ENCODE data around the gene HLCS. TPM values are rescaled to one million over a fixed set of nuclear protein-coding genes. Genes with fewer than 3 reads are reported as not detected.

The HLCS gene
- total and polyA plus RNA-seq, 2 of the 4 experiments (the other 2 are of a cell fraction) = 10.6 to 21.0 TPM

- no peaks in the 10 kb centered on the region for H3K79me1 ChIP-seq (ENCODE audit: low read depth in 1 of 2, low read length in 2 of 2)
- CTCF ChIA-PET = no interaction called here
- H3K36me3 ChIP-seq (ENCODE audit: control insufficient read depth, insufficient read depth, low read length) = no peaks in the 10 kb centered on the region
- no peaks in the 10 kb centered on the region for H3K4me1 ChIP-seq (ENCODE audit: control insufficient read depth, insufficient read depth, low read length)
- DNase-seq = no peak
- H3K9ac ChIP-seq (ENCODE audit: low read depth, low read length) = no peak overlapping the region
- H3K27me3 ChIP-seq (ENCODE audit: control insufficient read depth, insufficient read depth, low read length) = peaks cover 33% of the 10 kb centered on the region
- H2BK15ac ChIP-seq (ENCODE audit: low read depth, low read length) = no peak overlapping the region
- H3K23ac ChIP-seq (ENCODE audit: low read depth, low read length) = no peak overlapping the region
- no peak overlapping the region for H3K4ac ChIP-seq (ENCODE audit: low read depth, low read length)
- H3K18ac ChIP-seq (ENCODE audit: low read depth, low read length) = no peak overlapping the region
- H2BK120ac ChIP-seq (ENCODE audit: low read depth, low read length) = no peak overlapping the region
- H3K56ac ChIP-seq (ENCODE audit: extremely low read depth, insufficient read depth, low read length) = no peak overlapping the region
- in situ Hi-C loops (cut with MboI; ENCODE audit: low sequenced_read_pairs) (no loop called here), intact Hi-C loops (cut with micrococcal nuclease) (no loop called here), dilution Hi-C loops (cut with HindIII; ENCODE audit: low sequenced_read_pairs, unreplicated experiment) (no loop called here)
- no peak for ATAC-seq (ENCODE audit: low read depth)
- POLR2A ChIA-PET (ENCODE audit: unreplicated experiment) = interaction anchor here (0.6 kb wide), 1 partner anchor 11 kb away, joined by 6 read pairs; no protein-coding TSS in a partner anchor
- no peaks in the 10 kb centered on the region for H4K20me1 ChIP-seq (ENCODE audit: insufficient read depth, low read length)
- H4K5ac ChIP-seq (ENCODE audit: low read depth, low read length) = no peak overlapping the region
- no peak overlapping the region for H4K8ac ChIP-seq (ENCODE audit: low read depth in 2 of 2, low read length in 2 of 2)
- H2BK5ac ChIP-seq (ENCODE audit: low read depth, low read length, poor library complexity, severe bottlenecking) = no peak overlapping the region
- peak overlapping the region; percentile 82 for H2AFZ ChIP-seq (replicated peaks; ENCODE audit: low read length, poor library complexity)
- no peak overlapping the region for H4K91ac ChIP-seq (ENCODE audit: insufficient read depth, low read depth, low read length)
- WGBS, 2 experiments (ENCODE audit: extremely low coverage in 2 of 2, insufficient read length in 1 of 2) = 16% methylated on average over 38 of the region's 76 CpGs; no CpG with 5 or more reads in 1 of the 2 experiments
- peak overlapping the region; percentile 31; the same call in 1 of the 2 replicates for H3K4me3 ChIP-seq (ENCODE audit: insufficient read depth, low read depth, low read length)
- no peak overlapping the region for H2AK5ac ChIP-seq (ENCODE audit: low read depth, low read length)
- H3K9me1 ChIP-seq (ENCODE audit: insufficient read depth, low read length) = no peaks in the 10 kb centered on the region
- BruUV-seq (replicated peaks) = no TSS peak
- no peak overlapping the region for H3K27ac ChIP-seq (ENCODE audit: insufficient read depth, low read length)
- H3K14ac ChIP-seq (replicated peaks; ENCODE audit: low read depth, low read length) = no peak overlapping the region
- peak overlapping the region; percentile 59 for H3K4me2 ChIP-seq (ENCODE audit: low read depth, low read length)
- H2BK20ac ChIP-seq (ENCODE audit: low read depth, low read length) = no peak overlapping the region
- H3K9me3 ChIP-seq (ENCODE audit: control insufficient read depth, insufficient read depth, low read length) = no peaks in the 10 kb centered on the region
- H2AK9ac ChIP-seq (replicated peaks; ENCODE audit: low read depth, low read length, poor library complexity) = no peak overlapping the region
- no peak for TF ChIP-seq NFE2L2 (IDR thresholded peaks at IDR 0.05; ENCODE audit: low read depth, low read length)
- TF ChIP-seq RAD21 (IDR thresholded peaks at IDR 0.05; ENCODE audit: low read length) = no peak
- no peak for TF ChIP-seq CEBPB (IDR thresholded peaks at IDR 0.05; ENCODE audit: low read depth, low read length)
- no peak for TF ChIP-seq BHLHE40 (IDR thresholded peaks at IDR 0.05; ENCODE audit: low read depth, low read length)
- TF ChIP-seq FOS (IDR thresholded peaks at IDR 0.05; ENCODE audit: low read depth, low read length) = no peak
- no peak for TF ChIP-seq SMC3 (IDR thresholded peaks at IDR 0.05; ENCODE audit: low read depth, low read length)
- no peak for TF ChIP-seq MXI1 (IDR thresholded peaks at IDR 0.05; ENCODE audit: borderline replicate concordance, low read depth, low read length)
- no peak for TF ChIP-seq MAFK (IDR thresholded peaks at IDR 0.05; ENCODE audit: low read depth, low read length)
- TF ChIP-seq RCOR1 (IDR thresholded peaks at IDR 0.05; ENCODE audit: insufficient replicate concordance, low read length) = no peak
- no peak for TF ChIP-seq POLR2A (IDR thresholded peaks at IDR 0.05; ENCODE audit: low read depth, low read length)
- TF ChIP-seq MAZ (IDR thresholded peaks at IDR 0.05; ENCODE audit: borderline replicate concordance, low read depth, low read length) = no peak
- no peak for TF ChIP-seq CHD1 (IDR thresholded peaks at IDR 0.05; ENCODE audit: low read depth, low read length)
- TF ChIP-seq, protein P1, sequence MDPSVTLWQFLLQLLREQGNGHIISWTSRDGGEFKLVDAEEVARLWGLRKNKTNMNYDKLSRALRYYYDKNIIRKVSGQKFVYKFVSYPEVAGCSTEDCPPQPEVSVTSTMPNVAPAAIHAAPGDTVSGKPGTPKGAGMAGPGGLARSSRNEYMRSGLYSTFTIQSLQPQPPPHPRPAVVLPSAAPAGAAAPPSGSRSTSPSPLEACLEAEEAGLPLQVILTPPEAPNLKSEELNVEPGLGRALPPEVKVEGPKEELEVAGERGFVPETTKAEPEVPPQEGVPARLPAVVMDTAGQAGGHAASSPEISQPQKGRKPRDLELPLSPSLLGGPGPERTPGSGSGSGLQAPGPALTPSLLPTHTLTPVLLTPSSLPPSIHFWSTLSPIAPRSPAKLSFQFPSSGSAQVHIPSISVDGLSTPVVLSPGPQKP (IDR thresholded peaks at IDR 0.05; ENCODE audit: borderline replicate concordance, low read depth, low read length) = no peak
- TF ChIP-seq RFX5 (IDR thresholded peaks at IDR 0.05; ENCODE audit: low read depth, low read length) = no peak
- TF ChIP-seq, protein P2, sequence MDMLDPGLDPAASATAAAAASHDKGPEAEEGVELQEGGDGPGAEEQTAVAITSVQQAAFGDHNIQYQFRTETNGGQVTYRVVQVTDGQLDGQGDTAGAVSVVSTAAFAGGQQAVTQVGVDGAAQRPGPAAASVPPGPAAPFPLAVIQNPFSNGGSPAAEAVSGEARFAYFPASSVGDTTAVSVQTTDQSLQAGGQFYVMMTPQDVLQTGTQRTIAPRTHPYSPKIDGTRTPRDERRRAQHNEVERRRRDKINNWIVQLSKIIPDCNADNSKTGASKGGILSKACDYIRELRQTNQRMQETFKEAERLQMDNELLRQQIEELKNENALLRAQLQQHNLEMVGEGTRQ (IDR thresholded peaks at IDR 0.05; ENCODE audit: low read depth, low read length) = no peak
Measured at GRCh38 chr21:37005548-37006485, 39.3 kb upstream of the HLCS start.

All from IMR-90 (cell line).